ENCODE data around the gene MYNN.

MYNN gene

GRCh38 chr3:169780742-169781141 is 7.5 kb downstream of the MYNN start:
- no peak for DNase-seq

GRCh38 chr3:169781209-169781855 is 8.1 kb downstream of the MYNN start:
- DNase-seq = no peak

GRCh38 chr3:169787120-169787519 is 13.9 kb downstream of the MYNN start:
- DNase-seq = no peak

- no peak for DNase-seq
These were observed 14.6 kb downstream of the MYNN start for GRCh38 chr3:169787791-169788190.

GRCh38 chr3:169790219-169790618 is 17.0 kb downstream of the MYNN start:
- DNase-seq = no peak

- DNase-seq = no peak
These were observed 17.7 kb downstream of the MYNN start for GRCh38 chr3:169790687-169791429.

GRCh38 chr3:169792359-169792758 is 19.2 kb downstream of the MYNN start:
- DNase-seq = no peak

GRCh38 chr3:169804681-169805080 is 31.5 kb downstream of the MYNN start:
- DNase-seq = no peak

- DNase-seq = no peak
These were observed 36.1 kb downstream of the MYNN start for GRCh38 chr3:169809230-169809795.

GRCh38 chr3:169811631-169812331 is 38.6 kb downstream of the MYNN start:
- no peak for DNase-seq

GRCh38 chr3:169812332-169813235 is 39.4 kb downstream of the MYNN start, which contains the start of the genes LRRC34 and LRRIQ4:
Gene LRRC34, minus strand, starts transcription at chr3:169812904. Its CDS starts 356 bp downstream, at chr3:169812548.
Gene LRRIQ4, plus strand, starts transcription at chr3:169812870. Its CDS starts 9,052 bp downstream, at chr3:169821922.
- peak; percentile 91 for DNase-seq

GRCh38 chr3:169813278-169813677 is 40.1 kb downstream of the MYNN start:
- no peak for DNase-seq

- DNase-seq = peak; percentile 91
These were observed 40.7 kb downstream of the MYNN start for GRCh38 chr3:169813757-169814517.

- DNase-seq = no peak
These were observed 42.5 kb downstream of the MYNN start for GRCh38 chr3:169815590-169816150.

GRCh38 chr3:169818316-169818715 is 45.1 kb downstream of the MYNN start:
- no peak for DNase-seq

GRCh38 chr3:169822091-169822490 is 48.9 kb downstream of the MYNN start:
- DNase-seq = no peak

- peak; percentile 42 for DNase-seq
These were observed 49.3 kb downstream of the MYNN start for GRCh38 chr3:169822540-169822939.

GRCh38 chr3:169822983-169823382 is 49.8 kb downstream of the MYNN start:
- DNase-seq = no peak

- DNase-seq = no peak
These were observed 52.1 kb downstream of the MYNN start for GRCh38 chr3:169825316-169825715.

- DNase-seq = no peak
These were observed 54.5 kb downstream of the MYNN start for GRCh38 chr3:169827712-169828111.

- no peak for DNase-seq
These were observed 62.3 kb downstream of the MYNN start for GRCh38 chr3:169835533-169835932.

All from RPMI8226 (cell line).